Umbilical cord (tissue), 2 donors: ENCODE measurements around the gene SLC25A25. TPM values are rescaled to one million over a fixed set of nuclear protein-coding genes. Genes with fewer than 3 reads are reported as not detected.
"Not testable (repeated sequence)": the region's sequence is repeated elsewhere in the genome, so short reads cannot be mapped to it uniquely, and the experiment has no call there.

Source experiments
- DNase-seq: peaks from one replicate; pipeline ENCODE4 v3.0.0-alpha.2; 2015; ENCODE audit warnings: low spot score
- total RNA-seq: library from RNA; depleted of rRNA; stranded (reverse); fragments of >200 nt; gene quantifications from one replicate; pipeline ENCODE4 v1.2.3, GENCODE V29; 2014; ENCODE audit warnings: low replicate concordance; ENCODE audit not compliant: insufficient read depth

SLC25A25 gene
- total RNA-seq, 1 donor from 2014 or later: 33.5 TPM

- DNase-seq: no peak
Measured at GRCh38 chr9:128124873-128125579, 57.0 kb downstream of the SLC25A25 start.

- DNase-seq: no peak
Measured at GRCh38 chr9:128125580-128126354, 57.7 kb downstream of the SLC25A25 start.

- peak; percentile 91 for DNase-seq
Measured at GRCh38 chr9:128127568-128127989, 59.5 kb downstream of the SLC25A25 start, which contains the start of gene PTGES2. Gene PTGES2, minus strand, starts transcription at chr9:128127729. Its CDS starts 12 bp downstream, at chr9:128127717.

GRCh38 chr9:128127990-128128835, 60.2 kb downstream of the SLC25A25 start:
- peak; percentile 96 for DNase-seq

- no peak for DNase-seq
Measured at GRCh38 chr9:128128836-128129590, 61.0 kb downstream of the SLC25A25 start.

- DNase-seq: not testable (repeated sequence)
Measured at GRCh38 chr9:128129976-128130590, 62.1 kb downstream of the SLC25A25 start.

- DNase-seq: not testable (repeated sequence)
Measured at GRCh38 chr9:128130651-128131050, 62.6 kb downstream of the SLC25A25 start.

GRCh38 chr9:128131346-128131745, 63.3 kb downstream of the SLC25A25 start:
- not testable (repeated sequence) for DNase-seq

GRCh38 chr9:128132139-128132538, 64.1 kb downstream of the SLC25A25 start:
- DNase-seq: not testable (repeated sequence)

GRCh38 chr9:128135561-128135960, 67.5 kb downstream of the SLC25A25 start:
- DNase-seq: not testable (repeated sequence)

- no peak for DNase-seq
Measured at GRCh38 chr9:128136816-128137793, 69.1 kb downstream of the SLC25A25 start.

GRCh38 chr9:128138001-128138400, 70.0 kb downstream of the SLC25A25 start:
- DNase-seq: no peak

GRCh38 chr9:128139621-128140020, 71.6 kb downstream of the SLC25A25 start:
- no peak for DNase-seq

GRCh38 chr9:128141604-128142003, 73.6 kb downstream of the SLC25A25 start:
- no peak for DNase-seq

- no peak for DNase-seq
Measured at GRCh38 chr9:128142061-128142460, 74.0 kb downstream of the SLC25A25 start.

GRCh38 chr9:128142596-128142995, 74.6 kb downstream of the SLC25A25 start:
- DNase-seq: no peak

GRCh38 chr9:128143525-128144238, 75.7 kb downstream of the SLC25A25 start:
- no peak for DNase-seq
